Urinary bladder (tissue), 4 donors: ENCODE data around the gene PPP3CA. TPM values are rescaled to one million over a fixed set of nuclear protein-coding genes. Genes with fewer than 3 reads are reported as not detected.
A peak's percentile ranks its signal among the peaks of the same experiment; 100 is the strongest.
"Not testable (repeated sequence)": the region's sequence is repeated elsewhere in the genome, so short reads cannot be mapped to it uniquely, and the experiment has no call there.

Experiments
- DNase-seq: peaks from one replicate; pipeline ENCODE4 v3.0.0-alpha.2; 2015; ENCODE audit errors: extremely low spot score
- H3K27ac ChIP-seq: one replicate; pipeline ENCODE4 v1.5.1; 2013; ENCODE audit warnings: low read depth, mild to moderate bottlenecking, moderate library complexity
- H3K36me3 ChIP-seq: one replicate; pipeline ENCODE4 v1.6.1; 2013; ENCODE audit warnings: mild to moderate bottlenecking, moderate library complexity; ENCODE audit not compliant: insufficient read depth
- H3K4me1 ChIP-seq: one replicate; pipeline ENCODE4 v1.6.1; 2013; ENCODE audit warnings: mild to moderate bottlenecking, moderate library complexity; ENCODE audit not compliant: insufficient read depth
- H3K4me3 ChIP-seq: one replicate; pipeline ENCODE4 v1.5.1; 2013; ENCODE audit warnings: low read depth, low read length
- WGBS: extraction: QIAGEN DNeasy Blood & Tissue Kit; methylation state at CpG from one replicate; pipeline ENCODE4 v1.1.7; 2013; 5-methylcytosine and 5-hydroxymethylcytosine counted together
- polyA plus RNA-seq: library from polyadenylated mRNA; stranded (reverse); fragments of 200-250 nt; gene quantifications from one replicate; pipeline ENCODE4 v1.2.3, GENCODE V29; 2013
- total RNA-seq: library from RNA; depleted of rRNA; stranded (reverse); fragments of >200 nt; gene quantifications from one replicate; pipeline ENCODE4 v1.2.3, GENCODE V29; 2014
- donor health status: healthy with polysubstance abuse.
- donor health status: healthy.

The PPP3CA gene
- total and polyA plus RNA-seq, 2 donors = 21.2 to 79.8 TPM

GRCh38 chr4:101197350-101197749 lies 150.0 kb downstream of the PPP3CA start:
- no peak overlapping the region for H3K4me3 ChIP-seq
- no peaks in the 10 kb centered on the region for H3K36me3 ChIP-seq
- WGBS = 76% methylated on average over 4 of the region's 4 CpGs
- peaks cover 2% of the 10 kb centered on the region for H3K4me1 ChIP-seq
- no peak overlapping the region for H3K27ac ChIP-seq
- DNase-seq = no peak

GRCh38 chr4:101192244-101192643 lies 155.1 kb downstream of the PPP3CA start:
- Histone ChIP-seq H3K4me1 (peaks cover under 1% of the 10 kb centered on the region), H3K36me3 (no peaks in the 10 kb centered on the region), H3K4me3 (no peak overlapping the region), H3K27ac (no peak overlapping the region)
- no peak for DNase-seq

GRCh38 chr4:101191302-101192098 lies 155.8 kb downstream of the PPP3CA start:
- WGBS = 26% methylated on average over 4 of the region's 4 CpGs

GRCh38 chr4:101190751-101191150 lies 156.6 kb downstream of the PPP3CA start:
- H3K4me1 ChIP-seq = no peaks in the 10 kb centered on the region
- no peak overlapping the region for H3K27ac ChIP-seq
- no peak overlapping the region for H3K4me3 ChIP-seq
- H3K36me3 ChIP-seq = no peaks in the 10 kb centered on the region
- WGBS = 74% methylated on average over 3 of the region's 3 CpGs
- no peak for DNase-seq

More at GRCh38 chr4:101191302-101192098, 155.8 kb downstream of the PPP3CA start:
- DNase-seq = no peak
- H3K36me3 ChIP-seq = no peaks in the 10 kb centered on the region
- H3K4me3 ChIP-seq = no peak overlapping the region
- peak overlapping the region; percentile 14 for H3K27ac ChIP-seq
- H3K4me1 ChIP-seq = no peaks in the 10 kb centered on the region

- Histone ChIP-seq H3K4me3 (no peak overlapping the region), H3K27ac (no peak overlapping the region), H3K4me1 (no peaks in the 10 kb centered on the region), H3K36me3 (no peaks in the 10 kb centered on the region)
- DNase-seq = no peak
- 72% methylated on average over 4 of the region's 4 CpGs for WGBS
Observed at GRCh38 chr4:101188906-101189305, 158.4 kb downstream of the PPP3CA start.

- 39% methylated on average over 5 of the region's 5 CpGs for WGBS
- Histone ChIP-seq H3K4me3 (no peak overlapping the region), H3K4me1 (no peaks in the 10 kb centered on the region), H3K36me3 (no peaks in the 10 kb centered on the region), H3K27ac (no peak overlapping the region)
- no peak for DNase-seq
Observed at GRCh38 chr4:101187841-101188240, 159.5 kb downstream of the PPP3CA start.

GRCh38 chr4:101186567-101187184 lies 160.7 kb downstream of the PPP3CA start:
- 97% methylated on average over 4 of the region's 4 CpGs for WGBS
- Histone ChIP-seq H3K4me1 (no peaks in the 10 kb centered on the region), H3K36me3 (no peaks in the 10 kb centered on the region), H3K4me3 (no peak overlapping the region), H3K27ac (no peak overlapping the region)
- no peak for DNase-seq

GRCh38 chr4:101184668-101185067 lies 162.7 kb downstream of the PPP3CA start:
- 100% methylated on average over 2 of the region's 2 CpGs for WGBS

GRCh38 chr4:101183666-101184373 lies 163.5 kb downstream of the PPP3CA start:
- 97% methylated on average over 3 of the region's 3 CpGs for WGBS

More at GRCh38 chr4:101184668-101185067, 162.7 kb downstream of the PPP3CA start:
- Histone ChIP-seq H3K4me3 (no peak overlapping the region), H3K36me3 (no peaks in the 10 kb centered on the region), H3K4me1 (no peaks in the 10 kb centered on the region), H3K27ac (no peak overlapping the region)
- DNase-seq = no peak

GRCh38 chr4:101183221-101183620 lies 164.1 kb downstream of the PPP3CA start:
- Histone ChIP-seq H3K27ac (no peak overlapping the region), H3K36me3 (no peaks in the 10 kb centered on the region), H3K4me1 (no peaks in the 10 kb centered on the region), H3K4me3 (no peak overlapping the region)
- WGBS = 94% methylated on average over 2 of the region's 2 CpGs
- DNase-seq = no peak

More at GRCh38 chr4:101183666-101184373, 163.5 kb downstream of the PPP3CA start:
- Histone ChIP-seq H3K27ac (no peak overlapping the region), H3K4me3 (no peak overlapping the region), H3K4me1 (no peaks in the 10 kb centered on the region), H3K36me3 (no peaks in the 10 kb centered on the region)
- DNase-seq = no peak

GRCh38 chr4:101182688-101183087 lies 164.6 kb downstream of the PPP3CA start:
- not testable (repeated sequence) for H3K36me3 ChIP-seq, H3K27ac ChIP-seq, H3K4me1 ChIP-seq, H3K4me3 ChIP-seq, DNase-seq
- WGBS = 95% methylated on average over 4 of the region's 4 CpGs

- H3K4me1 ChIP-seq = peaks cover 2% of the 10 kb centered on the region
- DNase-seq = no peak
- no peaks in the 10 kb centered on the region for H3K36me3 ChIP-seq
- WGBS = 96% methylated on average over 2 of the region's 2 CpGs
- no peak overlapping the region for H3K27ac ChIP-seq
- no peak overlapping the region for H3K4me3 ChIP-seq
Observed at GRCh38 chr4:101178731-101179130, 168.6 kb downstream of the PPP3CA start.

- H3K4me1 ChIP-seq = peaks cover 2% of the 10 kb centered on the region
- H3K27ac ChIP-seq = no peak overlapping the region
- DNase-seq = no peak
- no peak overlapping the region for H3K4me3 ChIP-seq
- 92% methylated on average over 1 of the region's 1 CpG for WGBS
- H3K36me3 ChIP-seq = no peaks in the 10 kb centered on the region
Observed at GRCh38 chr4:101177154-101177553, 170.2 kb downstream of the PPP3CA start.
